Fibroblast of villous mesenchyme (primary cell): ENCODE data around the gene WDR88. TPM values are rescaled to one million over a fixed set of nuclear protein-coding genes. Genes with fewer than 3 reads are reported as not detected.

Experiments used
- DNase-seq: peaks from one replicate; pipeline ENCODE4 v3.0.0-alpha.2; 2010; ENCODE audit warnings: low read depth
- H3K4me3 ChIP-seq: 2 replicates; pipeline ENCODE4 v1.5.1; 2011; ENCODE audit warnings: low read depth, mild to moderate bottlenecking, low read length
- total RNA-seq: library from RNA; depleted of rRNA; stranded (reverse); fragments of >200 nt; gene quantifications from 2 replicates; pipeline ENCODE4 v1.2.3, GENCODE V29; 2012
- TF ChIP-seq, protein P1 (sequence below): IDR thresholded peaks from 2 replicates; pipeline ENCODE4 v1.5.1; 2012; ENCODE audit warnings: low read depth, mild to moderate bottlenecking, low read length; ENCODE audit not compliant: insufficient read depth

The WDR88 gene
- total RNA-seq, 1 donor: not detected

DNA sequence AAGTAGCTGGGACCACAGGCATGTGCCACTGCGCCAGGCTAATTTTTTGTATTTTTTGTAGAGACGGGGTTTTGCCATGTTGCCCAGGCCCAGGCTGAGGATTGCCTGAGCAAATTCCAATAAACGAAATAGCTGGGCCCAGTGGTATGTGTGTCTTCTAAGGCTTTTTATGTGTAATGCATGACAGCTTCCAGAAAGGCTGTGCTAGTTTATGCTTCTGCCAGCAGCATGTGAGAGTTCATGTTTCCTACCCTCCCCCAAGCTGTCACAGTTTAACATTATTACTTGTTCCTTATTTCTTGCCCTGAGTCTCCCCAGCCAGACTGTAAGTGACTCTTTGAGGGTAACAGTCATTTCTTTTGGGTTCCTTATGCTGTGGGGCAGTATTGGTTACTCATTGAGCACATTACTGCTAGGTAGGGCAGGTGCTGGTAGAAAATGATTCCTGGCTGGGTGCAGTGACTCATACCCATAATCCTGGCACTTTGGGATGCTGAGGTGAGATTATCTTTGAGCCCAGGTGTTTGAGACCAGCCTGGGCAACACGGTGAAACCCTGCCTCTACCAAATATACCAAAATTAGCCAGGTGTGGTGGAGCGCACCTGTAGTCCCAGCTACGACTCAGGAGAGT lies 37.4 kb upstream of the WDR88 start:
- no peak overlapping the region for H3K4me3 ChIP-seq
- TF ChIP-seq, protein P1, sequence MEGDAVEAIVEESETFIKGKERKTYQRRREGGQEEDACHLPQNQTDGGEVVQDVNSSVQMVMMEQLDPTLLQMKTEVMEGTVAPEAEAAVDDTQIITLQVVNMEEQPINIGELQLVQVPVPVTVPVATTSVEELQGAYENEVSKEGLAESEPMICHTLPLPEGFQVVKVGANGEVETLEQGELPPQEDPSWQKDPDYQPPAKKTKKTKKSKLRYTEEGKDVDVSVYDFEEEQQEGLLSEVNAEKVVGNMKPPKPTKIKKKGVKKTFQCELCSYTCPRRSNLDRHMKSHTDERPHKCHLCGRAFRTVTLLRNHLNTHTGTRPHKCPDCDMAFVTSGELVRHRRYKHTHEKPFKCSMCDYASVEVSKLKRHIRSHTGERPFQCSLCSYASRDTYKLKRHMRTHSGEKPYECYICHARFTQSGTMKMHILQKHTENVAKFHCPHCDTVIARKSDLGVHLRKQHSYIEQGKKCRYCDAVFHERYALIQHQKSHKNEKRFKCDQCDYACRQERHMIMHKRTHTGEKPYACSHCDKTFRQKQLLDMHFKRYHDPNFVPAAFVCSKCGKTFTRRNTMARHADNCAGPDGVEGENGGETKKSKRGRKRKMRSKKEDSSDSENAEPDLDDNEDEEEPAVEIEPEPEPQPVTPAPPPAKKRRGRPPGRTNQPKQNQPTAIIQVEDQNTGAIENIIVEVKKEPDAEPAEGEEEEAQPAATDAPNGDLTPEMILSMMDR: no peak
- no peak for DNase-seq

DNA sequence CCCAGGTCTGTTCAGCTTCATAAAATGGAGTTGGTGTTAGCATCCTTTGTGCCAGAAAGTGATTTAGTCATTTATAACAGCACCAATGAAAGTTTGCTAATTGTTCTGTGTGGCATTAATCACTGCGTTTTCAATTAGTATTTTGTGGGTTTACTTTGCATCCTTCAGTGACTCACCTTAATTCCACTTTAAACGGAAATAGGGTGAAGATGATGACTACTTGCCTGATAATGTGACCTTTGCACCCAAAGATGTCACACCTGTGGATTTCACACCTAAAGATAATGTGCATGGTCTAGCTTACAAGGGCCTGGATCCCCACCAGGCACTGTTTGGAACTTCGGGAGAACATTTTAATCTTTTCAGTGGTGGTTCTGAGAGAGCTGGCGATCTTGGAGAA lies 35.9 kb upstream of the WDR88 start:
- H3K4me3 ChIP-seq: no peak overlapping the region
- TF ChIP-seq, protein P1: no peak
- no peak for DNase-seq

DNA sequence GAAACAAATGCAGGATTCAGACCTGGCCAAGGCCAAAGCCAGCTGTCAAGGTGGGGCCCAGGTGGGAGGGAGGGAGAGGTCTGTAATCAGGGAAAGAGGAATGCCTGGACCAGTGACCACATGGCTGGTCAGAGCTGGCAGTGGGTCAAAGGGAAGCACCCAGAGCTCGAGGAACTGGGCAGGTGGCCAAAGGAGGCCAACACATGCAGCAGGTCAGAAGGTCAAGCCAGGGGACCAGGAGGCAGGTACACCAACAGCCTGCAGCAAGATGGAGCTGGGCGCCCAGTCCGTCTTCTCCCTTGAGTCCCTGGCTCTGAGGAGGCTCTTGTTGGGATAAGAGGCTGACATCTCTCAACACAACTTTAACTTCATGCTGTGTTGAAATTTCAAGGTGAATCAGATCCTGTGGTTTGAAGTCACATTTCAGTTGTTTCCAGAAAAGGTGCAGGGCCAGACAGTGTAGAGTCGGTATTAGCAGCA lies 33.8 kb upstream of the WDR88 start:
- TF ChIP-seq, protein P1: no peak
- H3K4me3 ChIP-seq: no peak overlapping the region
- DNase-seq: no peak

DNA sequence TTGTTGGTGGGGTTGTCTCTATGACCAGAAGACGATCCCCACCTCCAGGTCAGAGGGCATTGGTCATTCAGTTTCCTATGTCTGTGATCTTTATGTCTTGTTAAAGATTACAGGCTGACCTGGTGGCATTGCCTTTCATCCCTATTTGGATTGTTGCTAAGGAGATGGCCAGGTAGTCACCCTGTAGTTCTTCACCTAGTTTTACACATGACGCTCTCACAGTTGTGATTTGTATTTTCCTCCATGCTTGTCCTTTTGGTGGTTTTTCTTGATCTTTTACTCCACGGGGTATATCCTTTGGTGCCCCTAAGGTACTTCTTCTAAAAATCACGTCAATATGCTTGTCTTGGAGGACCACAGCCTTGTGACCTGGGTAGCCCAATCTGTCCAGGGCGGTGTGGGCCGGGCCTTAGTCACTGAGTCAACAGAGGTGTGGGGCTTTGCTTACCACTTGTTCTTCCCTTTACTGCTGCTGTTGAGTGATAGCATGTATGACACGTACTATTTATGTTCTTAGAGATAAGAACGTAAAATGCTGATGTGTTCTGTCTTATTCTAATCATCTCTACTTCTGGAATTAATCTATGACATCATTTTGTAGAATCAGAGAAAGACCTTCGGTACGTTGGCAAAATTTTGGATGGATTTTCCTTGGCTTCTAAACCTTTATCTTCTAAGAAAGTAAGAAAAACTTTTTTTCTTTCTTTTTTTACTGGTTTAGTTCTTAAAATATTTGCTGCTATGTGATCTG lies 30.8 kb upstream of the WDR88 start:
- TF ChIP-seq, protein P1: no peak

DNA sequence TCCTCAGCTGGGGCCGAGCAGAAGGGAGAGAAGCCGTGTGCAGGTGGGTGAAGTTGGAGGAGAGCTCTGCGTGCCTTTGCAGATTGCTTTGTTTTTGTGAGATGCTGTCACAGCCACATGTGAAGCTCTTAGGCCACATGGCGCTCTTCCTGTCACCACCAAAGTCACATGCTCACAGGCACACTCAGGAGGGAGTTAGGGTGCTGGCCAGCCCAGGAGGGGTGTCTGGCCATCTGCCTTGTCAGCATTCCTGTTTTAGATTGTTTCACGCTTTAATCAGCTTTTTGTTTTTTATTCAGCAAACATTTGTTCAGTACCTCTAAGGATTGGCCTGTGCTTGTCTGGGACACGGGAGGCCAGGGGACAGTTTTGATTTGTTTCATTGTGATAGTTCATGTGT lies 29.0 kb upstream of the WDR88 start:
- TF ChIP-seq, protein P1: no peak
- no peak overlapping the region for H3K4me3 ChIP-seq
- DNase-seq: no peak

More for the DNA sequence above, 30.8 kb upstream of the WDR88 start:
- no peak for DNase-seq
- no peak overlapping the region for H3K4me3 ChIP-seq

DNA sequence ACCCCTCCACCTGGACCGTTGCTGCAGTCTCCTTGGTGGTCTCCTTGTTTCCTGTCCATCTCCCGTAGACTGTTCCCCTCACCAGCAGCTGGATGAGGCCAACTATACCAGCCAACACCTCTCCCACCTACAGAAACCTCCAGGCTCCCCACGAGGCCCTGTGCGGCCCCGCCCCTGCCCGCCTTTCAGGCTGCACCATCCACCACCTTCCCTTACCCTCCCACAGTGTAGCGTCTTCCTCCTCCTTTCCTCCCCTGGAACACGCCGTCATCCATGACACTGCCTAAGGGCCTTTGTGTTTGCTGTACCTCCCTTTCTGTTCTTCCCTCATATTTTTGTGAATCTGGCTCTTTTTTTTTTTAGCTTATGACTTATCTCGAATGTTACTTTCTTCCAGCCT lies 23.8 kb upstream of the WDR88 start:
- TF ChIP-seq, protein P1: no peak
- no peak for DNase-seq
- H3K4me3 ChIP-seq: no peak overlapping the region
